GM21576 (cell line): ENCODE data around the gene TOMM40.
"Not testable (repeated sequence)": the region's sequence is repeated elsewhere in the genome, so short reads cannot be mapped to it uniquely, and the experiment has no call there.

Experiments used
- ATAC-seq: cut with Tn5 transposase; IDR thresholded peaks from one replicate; pipeline ENCODE4 v1.9.1; 2021; ENCODE audit warnings: mild to moderate bottlenecking, moderate library complexity; ENCODE audit not compliant: unreplicated experiment

Gene TOMM40

DNA sequence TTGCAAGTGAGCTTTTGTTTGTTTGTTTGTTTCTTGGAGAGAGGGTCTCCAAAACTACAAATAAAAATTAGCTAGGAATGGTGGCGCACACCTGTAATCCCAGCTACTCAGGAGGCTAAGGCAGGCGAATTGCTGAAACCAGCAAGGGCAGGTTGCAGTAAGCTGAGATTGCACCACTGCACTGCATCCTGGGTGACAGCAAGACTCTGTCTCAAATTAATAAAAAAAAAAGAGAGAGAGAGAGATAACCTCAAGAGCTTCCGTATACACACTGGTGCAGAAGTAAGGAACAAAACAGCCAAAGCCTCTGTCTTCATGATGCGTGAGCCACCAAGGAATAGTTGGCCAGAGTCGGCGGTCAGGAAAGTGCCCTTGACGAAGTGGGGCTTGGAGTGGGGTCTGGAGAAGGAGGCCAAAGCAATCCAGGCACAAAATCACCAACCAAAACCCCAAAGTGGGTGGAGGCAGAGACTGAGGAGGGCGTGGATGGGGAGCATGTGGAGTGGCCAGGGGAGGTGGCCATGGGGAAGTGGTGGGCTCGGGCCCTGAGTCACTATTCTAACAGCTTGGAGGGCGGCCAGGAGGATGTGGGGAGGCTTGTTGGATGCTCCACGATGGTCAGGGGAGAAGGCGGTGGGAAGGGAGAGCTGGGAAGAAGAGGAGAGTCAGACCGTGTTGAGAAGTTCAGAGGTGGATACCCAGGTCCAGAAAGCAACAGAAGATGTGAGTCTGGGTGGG, 21.2 kb upstream of the TOMM40 start:
- no peak for ATAC-seq

DNA sequence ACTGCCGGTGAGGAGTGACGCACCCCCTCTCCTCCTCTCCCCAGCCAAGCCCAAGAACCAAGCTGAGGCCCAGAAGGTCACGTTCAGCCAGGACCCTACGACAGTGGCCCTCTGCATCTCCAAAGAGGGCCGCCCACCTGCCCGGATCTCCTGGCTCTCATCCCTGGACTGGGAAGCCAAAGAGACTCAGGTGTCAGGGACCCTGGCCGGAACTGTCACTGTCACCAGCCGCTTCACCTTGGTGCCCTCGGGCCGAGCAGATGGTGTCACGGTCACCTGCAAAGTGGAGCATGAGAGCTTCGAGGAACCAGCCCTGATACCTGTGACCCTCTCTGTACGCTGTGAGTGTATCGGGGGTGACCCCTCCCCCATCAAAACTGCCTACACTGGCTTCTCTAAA, 19.2 kb upstream of the TOMM40 start:
- ATAC-seq = no peak

DNA sequence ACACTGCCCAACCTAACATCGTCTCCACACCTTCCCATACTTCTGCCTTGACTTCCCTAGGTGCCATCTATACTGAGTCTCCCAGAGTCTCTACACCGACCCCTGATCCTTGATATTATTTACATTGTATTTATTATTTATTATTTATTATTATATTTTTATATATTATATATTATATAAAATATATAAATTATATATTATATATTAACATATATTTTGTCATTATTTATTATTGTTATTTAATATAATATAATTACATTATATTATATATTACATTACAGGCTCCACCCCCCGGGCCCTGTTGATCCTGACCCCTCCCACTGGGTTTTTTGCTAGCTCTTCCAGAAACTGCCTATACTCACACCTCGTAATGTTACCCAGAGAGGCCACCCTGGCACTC, 18.4 kb upstream of the TOMM40 start:
- no peak for ATAC-seq

DNA sequence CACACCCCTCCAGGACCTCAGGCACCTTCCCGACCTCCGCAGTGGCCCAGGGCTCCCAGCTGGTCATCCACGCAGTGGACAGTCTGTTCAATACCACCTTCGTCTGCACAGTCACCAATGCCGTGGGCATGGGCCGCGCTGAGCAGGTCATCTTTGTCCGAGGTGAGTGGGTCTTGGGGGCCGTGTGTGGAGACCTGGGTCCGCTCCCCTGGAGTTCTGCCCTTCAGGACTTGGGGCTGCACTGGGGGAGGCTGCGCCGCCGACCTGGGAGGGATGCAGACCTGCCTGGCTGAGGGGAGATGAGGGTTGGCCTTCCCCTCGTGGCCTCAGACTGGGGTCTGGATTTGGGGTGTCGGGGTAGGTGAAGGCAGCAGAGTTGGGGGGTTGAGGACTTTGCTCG, 16.7 kb upstream of the TOMM40 start:
- ATAC-seq = no peak

DNA sequence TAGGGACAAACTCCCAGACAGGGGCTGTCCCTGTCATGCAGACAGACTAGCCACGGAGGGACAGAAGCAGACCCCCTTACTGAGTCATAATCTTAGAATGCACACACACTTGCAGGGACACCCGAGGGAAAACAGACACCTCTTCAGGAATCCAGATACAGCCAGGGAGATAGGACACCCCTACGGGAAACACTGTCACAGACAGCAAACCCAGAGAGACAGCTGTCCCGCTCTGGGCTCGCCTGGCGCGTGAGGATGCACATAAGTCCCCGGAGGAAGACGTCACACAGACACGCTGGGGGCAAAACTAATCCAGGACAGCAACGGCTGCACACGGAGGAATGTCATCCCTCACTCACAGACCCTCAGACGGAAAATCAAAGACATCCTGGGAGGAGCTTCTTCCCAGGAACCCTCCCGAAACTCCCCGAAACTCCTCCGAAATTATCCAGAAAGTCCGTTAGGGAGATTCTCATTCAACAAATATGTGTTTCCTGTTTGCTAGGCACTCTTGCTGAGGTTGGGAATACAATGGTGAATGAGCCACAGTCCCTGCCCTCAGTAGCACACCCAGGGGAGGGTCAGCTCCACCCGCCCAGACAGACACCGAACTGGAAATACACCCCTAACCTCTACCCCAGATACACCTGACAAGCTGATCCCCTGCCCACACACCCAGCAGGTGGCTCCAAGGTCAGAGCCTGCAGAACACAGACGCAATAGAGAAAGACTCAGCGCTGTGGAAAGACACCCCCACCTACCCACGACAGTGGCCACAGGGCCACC, 15.2 kb upstream of the TOMM40 start:
- ATAC-seq = no peak

DNA sequence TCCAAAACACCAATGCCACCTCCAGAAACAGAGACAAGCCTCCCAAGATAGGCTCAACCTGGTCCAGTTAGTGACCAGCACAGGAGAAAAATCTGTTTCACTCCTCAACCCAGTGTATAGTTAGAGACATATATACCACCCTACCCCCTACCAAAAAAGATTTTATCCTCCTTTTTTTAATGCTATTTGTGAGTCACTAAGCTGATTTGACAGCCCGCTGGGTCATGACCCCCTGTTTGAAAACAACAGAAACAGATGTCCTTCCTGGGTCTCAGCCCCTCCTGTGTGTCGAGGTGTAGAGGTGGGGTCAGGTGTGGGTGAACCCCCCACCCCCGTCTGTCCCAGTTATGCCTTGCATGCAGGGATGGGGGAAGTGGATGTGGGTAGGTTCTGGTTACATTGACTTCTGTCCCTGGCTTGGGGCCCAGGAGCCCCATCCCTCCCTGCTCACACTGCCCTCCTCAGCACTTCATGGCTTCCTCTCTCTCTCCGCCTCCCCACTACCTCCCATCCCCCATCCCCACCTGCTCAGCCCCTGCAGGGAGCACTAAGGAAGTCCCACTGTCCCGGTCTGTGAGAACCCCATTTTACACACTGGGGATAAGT, 14.0 kb upstream of the TOMM40 start:
- no peak for ATAC-seq

DNA sequence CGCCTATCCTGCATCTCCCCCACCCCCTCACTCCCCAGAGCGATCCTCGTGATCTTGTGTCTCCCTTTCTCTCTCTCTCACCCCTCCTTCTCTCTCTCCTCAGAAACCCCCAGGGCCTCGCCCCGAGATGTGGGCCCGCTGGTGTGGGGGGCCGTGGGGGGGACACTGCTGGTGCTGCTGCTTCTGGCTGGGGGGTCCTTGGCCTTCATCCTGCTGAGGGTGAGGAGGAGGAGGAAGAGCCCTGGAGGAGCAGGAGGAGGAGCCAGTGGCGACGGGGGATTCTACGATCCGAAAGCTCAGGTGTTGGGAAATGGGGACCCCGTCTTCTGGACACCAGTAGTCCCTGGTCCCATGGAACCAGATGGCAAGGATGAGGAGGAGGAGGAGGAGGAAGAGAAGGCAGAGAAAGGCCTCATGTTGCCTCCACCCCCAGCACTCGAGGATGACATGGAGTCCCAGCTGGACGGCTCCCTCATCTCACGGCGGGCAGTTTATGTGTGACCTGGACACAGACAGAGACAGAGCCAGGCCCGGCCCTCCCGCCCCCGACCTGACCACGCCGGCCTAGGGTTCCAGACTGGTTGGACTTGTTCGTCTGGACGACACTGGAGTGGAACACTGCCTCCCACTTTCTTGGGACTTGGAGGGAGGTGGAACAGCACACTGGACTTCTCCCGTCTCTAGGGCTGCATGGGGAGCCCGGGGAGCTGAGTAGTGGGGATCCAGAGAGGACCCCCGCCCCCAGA, 12.8 kb upstream of the TOMM40 start:
- ATAC-seq = no peak

DNA sequence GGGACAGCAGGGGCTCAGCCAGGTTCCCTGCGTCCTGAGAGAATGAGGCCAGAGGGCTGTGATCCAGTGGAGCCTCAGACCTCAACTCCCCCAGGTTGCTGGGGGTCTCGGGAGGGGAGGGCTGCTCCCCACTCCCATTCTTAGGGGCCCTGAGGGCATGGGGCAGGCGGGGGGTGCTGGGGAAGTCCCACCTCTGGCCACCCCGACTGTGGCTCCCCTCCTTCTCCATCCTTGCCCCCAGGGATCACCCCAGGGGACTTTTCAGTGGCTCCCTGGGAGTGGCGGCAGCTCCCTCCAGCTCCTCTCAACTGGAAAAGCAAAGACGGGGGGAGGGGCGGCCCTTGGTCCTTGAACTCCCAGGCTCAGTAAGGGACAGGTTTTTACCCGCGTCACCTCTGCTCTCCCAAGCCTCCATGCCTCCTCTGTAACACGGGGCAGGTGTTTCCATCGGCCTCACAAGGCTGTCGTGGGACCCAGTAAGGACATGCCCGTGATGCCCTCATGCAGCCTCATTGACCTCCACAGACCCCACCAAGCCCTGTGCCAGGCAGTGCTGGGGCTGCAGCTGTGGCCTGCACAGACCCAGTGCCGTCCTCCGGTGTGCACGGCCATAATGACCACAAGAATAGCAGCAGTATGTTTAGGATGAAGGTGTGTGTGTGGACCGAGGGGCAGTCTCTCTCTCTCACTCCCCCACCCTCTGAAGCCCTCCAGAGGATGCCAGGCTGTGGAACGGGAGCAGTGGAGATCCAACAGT, 11.6 kb upstream of the TOMM40 start:
- ATAC-seq = no peak

DNA sequence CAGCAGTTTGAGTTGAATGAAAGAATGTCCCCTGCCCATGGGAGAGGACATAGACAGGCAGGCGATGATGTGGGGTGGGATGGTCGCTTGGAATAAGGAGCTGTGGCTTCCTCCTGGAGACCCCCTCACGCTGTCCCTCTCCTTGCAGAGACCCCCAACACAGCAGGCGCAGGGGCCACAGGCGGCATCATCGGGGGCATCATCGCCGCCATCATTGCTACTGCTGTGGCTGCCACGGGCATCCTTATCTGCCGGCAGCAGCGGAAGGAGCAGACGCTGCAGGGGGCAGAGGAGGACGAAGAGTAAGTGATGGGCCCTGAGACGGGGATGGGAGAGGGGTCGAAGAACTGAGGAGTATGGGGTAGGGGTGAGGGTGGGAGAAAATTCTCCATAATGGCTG, 9.0 kb upstream of the TOMM40 start:
- ATAC-seq = no peak

DNA sequence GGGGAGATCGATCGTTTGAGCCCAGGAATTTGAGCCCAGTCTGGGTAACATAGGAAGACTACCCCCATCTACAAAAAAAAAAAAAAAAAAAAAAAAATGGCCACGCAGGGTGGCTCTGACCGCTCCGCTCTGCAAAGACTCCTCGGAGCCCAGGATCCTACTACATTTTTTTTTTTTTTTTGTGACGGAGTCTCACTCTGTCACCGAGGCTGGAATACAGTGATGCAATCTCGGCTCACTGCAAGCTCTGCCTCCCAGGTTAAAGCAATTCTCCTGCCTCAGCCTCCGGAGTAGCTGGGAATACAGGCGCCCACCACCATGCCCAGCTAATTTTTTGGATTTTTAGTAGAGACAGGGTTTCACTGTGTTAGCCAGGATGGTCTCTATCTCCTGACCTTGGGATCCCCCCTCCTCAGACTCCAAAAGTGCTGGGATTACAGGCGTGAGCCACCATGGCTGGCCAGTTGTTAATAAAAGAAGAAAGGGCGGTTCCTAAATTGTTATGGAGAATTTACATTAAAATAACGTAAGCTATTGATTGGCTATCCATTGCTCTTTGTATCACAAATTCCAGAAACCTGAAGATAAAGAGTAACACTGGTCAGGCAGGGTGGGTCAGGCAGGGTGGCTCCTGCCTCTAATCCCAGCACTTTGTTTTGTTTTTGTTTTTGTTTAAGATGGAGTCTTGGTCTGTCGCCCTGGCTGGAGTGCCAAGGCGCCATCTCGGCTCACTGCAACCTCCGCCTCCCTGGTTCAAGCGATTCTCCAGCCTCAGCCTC, 8.2 kb upstream of the TOMM40 start:
- ATAC-seq = not testable (repeated sequence)

DNA sequence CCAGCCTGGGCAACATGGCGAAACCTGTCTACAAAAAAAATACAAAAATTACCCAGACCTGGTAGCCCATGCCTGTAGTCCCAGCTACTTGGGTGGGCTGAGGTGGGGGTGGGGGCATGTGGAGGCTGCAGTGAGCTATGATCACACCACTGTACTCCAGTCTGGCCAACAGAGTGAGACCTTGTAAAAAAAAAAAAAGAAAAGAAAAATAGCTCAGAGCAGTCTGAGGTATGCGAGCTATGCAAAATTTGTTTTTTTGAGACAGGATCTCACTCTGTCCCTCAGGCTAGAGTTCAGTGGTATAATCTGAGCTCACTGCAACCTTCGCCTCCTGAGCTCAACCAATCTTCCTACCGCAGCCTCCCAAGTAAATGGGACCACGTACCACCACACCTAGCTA, 7.1 kb upstream of the TOMM40 start:
- no peak for ATAC-seq

DNA sequence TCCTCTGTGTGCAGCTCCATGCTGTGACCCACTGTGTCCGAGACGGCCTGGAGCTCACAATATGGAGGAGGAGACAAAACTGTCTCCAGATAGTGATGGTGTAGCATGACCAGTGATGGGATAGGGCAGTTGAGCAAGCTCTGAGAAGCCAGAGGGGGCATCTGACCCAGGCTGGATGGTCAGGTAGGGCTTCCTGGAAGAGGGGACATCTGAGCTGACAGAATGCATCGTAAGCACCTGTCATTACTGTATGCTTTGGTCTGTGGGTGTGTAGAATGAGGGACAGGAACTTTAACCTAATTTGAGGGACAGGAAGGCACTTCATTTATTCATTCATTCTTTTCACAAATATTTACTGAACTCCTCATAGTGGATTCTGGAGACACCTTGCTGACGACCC, 6.5 kb upstream of the TOMM40 start:
- no peak for ATAC-seq

DNA sequence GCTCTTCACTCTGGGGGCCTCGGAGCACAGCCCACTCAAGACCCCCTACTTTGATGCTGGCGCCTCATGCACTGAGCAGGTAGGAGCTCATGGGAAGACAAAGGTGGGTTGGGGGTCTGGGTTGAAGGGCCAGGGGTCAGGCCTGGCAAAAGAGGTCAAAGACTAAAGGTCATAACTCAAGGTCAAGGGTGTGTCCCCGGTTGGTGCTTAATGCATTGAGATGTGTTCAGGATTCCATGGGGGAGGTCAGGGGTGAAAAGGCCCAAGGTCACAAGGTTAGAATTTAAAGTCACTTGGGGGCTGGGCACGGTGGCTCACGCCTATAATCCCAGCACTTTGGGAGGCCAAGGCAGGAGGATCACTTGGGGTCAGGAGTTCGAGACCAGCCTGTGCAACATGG, 4.9 kb upstream of the TOMM40 start:
- ATAC-seq = no peak

DNA sequence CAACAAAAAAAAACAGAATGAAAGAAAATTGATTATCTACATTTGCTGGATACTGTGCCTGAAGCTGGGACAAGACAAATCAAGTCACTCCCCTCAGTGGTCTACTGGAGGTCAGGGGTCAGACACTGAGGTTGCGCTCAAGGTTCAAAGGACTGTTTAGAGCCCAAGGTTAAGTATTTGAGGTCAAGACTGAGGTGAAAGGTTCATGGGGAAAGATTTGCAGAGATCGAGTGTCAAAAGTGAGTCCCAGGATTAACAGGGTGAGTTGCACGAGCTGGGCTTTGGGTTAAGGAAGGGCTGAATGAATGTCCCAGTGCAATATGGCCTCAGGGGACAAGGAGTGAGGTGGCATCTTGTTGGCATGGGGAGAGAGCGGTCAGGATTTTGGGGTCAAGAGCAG, 3.4 kb upstream of the TOMM40 start:
- ATAC-seq = no peak

DNA sequence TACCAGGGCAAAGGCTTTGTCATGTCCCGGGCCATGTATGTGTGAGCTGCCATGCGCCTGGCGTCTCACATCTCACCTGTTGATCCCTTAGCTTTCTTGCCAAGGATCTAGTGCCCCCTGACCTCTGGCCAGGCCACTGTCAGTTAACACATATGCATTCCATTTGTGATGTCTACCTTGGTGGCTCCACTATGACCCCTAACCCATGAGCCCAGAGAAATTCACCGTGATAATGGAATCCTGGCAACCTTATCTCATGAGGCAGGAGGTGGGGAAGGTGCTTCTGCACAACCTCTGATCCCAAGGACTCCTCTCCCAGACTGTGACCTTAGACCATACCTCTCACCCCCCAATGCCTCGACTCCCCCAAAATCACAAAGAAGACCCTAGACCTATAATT, 2.7 kb upstream of the TOMM40 start:
- ATAC-seq = not testable (repeated sequence)

DNA sequence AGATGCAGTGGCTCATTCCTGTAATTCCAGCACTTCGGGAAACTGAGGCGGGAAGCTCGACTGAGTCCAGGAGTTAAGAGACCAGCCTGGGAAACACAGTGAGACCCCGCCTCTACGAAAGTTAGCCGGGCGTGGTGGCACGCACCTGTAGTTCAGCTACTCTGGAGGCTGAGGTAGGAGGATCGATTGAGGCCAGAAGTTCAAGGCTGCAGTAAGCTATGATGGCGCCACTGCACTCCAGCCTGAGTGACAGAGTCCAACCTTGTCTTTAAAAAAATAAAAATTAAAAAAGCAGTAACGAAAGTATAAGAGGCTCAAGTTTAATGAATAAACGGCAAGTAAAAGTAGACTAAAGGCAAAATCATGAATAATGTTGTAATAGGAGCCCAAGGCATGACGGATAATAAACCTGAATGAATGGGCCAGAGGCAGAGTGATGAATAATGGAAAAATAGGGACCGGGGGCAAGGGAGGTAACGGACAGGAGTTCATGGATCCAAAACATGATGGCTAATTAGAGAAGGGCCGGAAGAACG, 1.2 kb upstream of the TOMM40 start:
- ATAC-seq = no peak

DNA sequence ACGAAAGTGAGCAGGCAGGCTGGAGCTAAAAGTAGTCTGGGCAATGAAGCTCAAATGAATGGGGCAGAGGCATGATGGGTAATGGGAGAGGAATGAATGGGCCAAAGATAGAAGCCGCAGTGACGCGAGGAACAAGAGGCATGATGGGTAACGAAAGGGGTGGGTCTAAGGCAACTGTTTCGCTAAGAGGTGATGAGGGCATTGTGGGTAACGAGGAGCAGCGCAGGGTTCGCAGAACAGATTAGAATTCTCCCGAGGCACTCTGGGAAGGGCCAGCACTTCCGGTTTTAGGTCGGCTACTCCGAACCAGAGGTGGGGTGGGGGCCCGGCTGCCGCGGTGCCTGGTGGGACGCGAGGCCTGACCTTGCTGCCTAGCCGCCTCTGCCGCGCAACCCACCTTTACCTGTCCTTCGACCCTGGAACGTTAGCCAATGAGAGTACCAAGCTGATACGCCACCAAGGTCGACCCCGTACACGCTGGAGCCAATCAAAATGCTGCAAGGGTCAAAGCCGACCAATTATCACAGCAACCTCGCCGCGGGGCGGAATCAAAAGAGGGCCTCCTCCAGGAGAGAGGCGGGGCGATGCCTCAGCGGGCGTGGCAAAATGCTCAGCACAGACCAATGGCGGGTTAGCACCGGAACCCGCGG, 563 bp upstream of the TOMM40 start:
- peak; percentile 75 for ATAC-seq

DNA sequence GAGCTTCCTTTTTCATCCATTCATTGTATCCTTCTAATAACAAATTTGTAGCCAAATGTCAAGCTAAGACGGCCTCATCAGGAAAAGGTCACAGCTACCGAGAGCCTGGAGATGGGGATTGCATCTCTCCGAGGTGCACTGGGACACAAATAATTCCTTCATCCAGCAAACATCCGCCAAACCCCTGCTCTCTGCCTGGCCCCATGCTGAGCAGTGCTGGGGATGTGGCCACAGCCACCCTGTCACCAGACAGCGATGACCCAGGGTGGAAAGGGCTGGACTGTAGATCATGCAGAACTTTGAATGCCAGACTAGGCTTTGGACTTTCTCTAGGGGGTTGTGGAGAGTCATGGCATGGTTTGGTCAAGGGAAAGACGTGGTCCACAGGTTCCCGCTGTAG, 1.9 kb downstream of the TOMM40 start:
- no peak for ATAC-seq
